Gastrocnemius medialis (tissue), 4 donors: ENCODE data around the gene CDH4. TPM values are rescaled to one million over a fixed set of nuclear protein-coding genes. Genes with fewer than 3 reads are reported as not detected.

ENCODE experiments used
- ATAC-seq, 2 donors: fragments of 150-250 bp; one replicate each; pipeline ENCODE4 v1.9.1; 2016
- DNase-seq, 2 donors: peaks; one replicate each; pipeline ENCODE4 v3.0.0-alpha.2; 2019
- H3K27ac ChIP-seq, 4 donors: fragments of 200-600 bp; sonication (generic); 1 replicate in 1 of 4; 2 replicates in 3 of 4; pipeline ENCODE4 v1.5.1; 2016 to 2018; ENCODE audit warnings: mild to moderate bottlenecking in 2 of 4, moderate library complexity in 1 of 4
- H3K27me3 ChIP-seq, 3 donors: fragments of 200-600 bp; sonication (generic) in 2 of 3; 1 replicate in 1 of 3; 2 replicates in 2 of 3; pipeline versions ENCODE4 v1.5.1 to v1.6.0; 2016 to 2019; ENCODE audit warnings: mild to moderate bottlenecking in 1 of 3, moderate library complexity in 1 of 3
- H3K36me3 ChIP-seq, 2 donors: fragments of 200-600 bp; sonication (generic) in 1 of 2; one replicate each; pipeline ENCODE4 v1.5.1; 2017 to 2018
- H3K4me1 ChIP-seq, 2 donors: fragments of 200-600 bp; sonication (generic) in 1 of 2; one replicate each; pipeline ENCODE4 v1.5.1; 2016 to 2017; ENCODE audit warnings: mild to moderate bottlenecking in 2 of 2
- H3K4me3 ChIP-seq, 4 donors: fragments of 200-600 bp; sonication (generic) in 3 of 4; 1 replicate in 1 of 4; 2 replicates in 3 of 4; pipeline ENCODE4 v1.5.1; 2016 to 2019; ENCODE audit warnings: mild to moderate bottlenecking in 2 of 4
- H3K9me3 ChIP-seq, 3 donors: fragments of 200-600 bp; sonication (generic) in 2 of 3; 1 replicate in 1 of 3; 2 replicates in 2 of 3; pipeline ENCODE4 v1.5.1; 2016 to 2019
- POLR2A ChIP-seq, 2 donors: fragments of 450-650 bp; IDR thresholded peaks; one replicate each; pipeline ENCODE4 v1.6.1; 2017; ENCODE audit warnings: antibody characterized with exemption in 2 of 2, mild to moderate bottlenecking in 2 of 2, moderate library complexity in 2 of 2
- in situ Hi-C, 4 donors: fragments of 200-750 bp; cut with MboI; loops; one replicate each; pipeline versions ENCODE4 v1.15.0 to v1.8.0; 2017; ENCODE audit warnings: low sequenced_read_pairs in 4 of 4
- intact Hi-C: fragments of 100-400 bp; cut with DNase I; formaldehyde crosslinking; loops from one replicate; pipeline ENCODE4 v1.15.1; 2023; ENCODE audit warnings: low total_unique reads
- total RNA-seq, 4 donors: library from RNA; depleted of rRNA; stranded (reverse); fragments of >200 nt; gene quantifications; one replicate each; pipeline versions ENCODE4 v1.1.0 to v1.2.3, GENCODE V29; 2016
- TF ChIP-seq, protein P1 (sequence below), 5 experiments: fragments of 450-650 bp in 3 of 5; fragments of 200-600 bp in 2 of 5; sonication (generic) in 2 of 5; IDR thresholded peaks in 4 of 5; conservative IDR thresholded peaks in 1 of 5; 1 replicate in 4 of 5; 2 replicates in 1 of 5; pipeline ENCODE4 v1.5.1; 2016 to 2019; ENCODE audit warnings: antibody characterized with exemption in 5 of 5, mild to moderate bottlenecking in 3 of 5, moderate library complexity in 3 of 5

CDH4 gene
- total RNA-seq, 4 donors from 2014 or later: 0.38 to 1.2 (median 0.86) TPM

DNA sequence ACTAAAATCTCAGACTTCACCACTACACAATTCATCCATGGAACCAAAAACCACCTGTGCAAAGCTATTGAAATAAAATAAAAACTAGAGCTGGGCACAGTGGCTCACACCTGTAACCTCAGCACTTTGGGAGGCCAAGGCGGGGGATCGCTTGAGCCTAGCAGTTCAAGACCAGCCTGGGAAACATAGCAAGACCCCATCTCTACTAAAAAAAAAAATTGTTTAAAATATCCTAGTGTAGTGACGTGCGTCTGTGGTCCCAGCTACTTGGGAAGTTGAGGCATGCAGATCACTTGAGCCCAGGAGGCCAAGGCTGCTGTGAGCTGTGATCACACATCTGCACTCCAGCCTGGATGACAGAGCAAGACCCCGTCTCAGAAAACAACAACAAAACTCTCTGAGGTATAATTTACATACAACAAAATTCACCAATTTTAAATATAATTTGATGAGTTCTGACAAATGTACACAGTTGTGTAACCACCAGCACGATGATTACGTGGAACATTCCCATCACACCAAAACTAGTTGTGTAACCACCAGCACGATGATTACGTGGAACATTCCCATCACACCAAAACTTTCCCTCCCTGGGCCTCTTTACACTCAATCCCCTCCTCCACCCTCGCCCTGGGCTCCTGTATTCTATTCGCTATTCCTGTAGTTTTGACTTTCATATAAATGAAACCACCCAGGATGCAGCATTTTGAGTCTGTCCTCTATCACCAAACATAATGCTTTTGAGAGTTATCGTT lies 706.1 kb downstream of the CDH4 start:
- peak in 1 of 2 donors; percentile 2 for DNase-seq
- in situ Hi-C loops: no loop called here
- TF ChIP-seq POLR2A (IDR thresholded peaks at IDR 0.05): no peak
- TF ChIP-seq, protein P1, sequence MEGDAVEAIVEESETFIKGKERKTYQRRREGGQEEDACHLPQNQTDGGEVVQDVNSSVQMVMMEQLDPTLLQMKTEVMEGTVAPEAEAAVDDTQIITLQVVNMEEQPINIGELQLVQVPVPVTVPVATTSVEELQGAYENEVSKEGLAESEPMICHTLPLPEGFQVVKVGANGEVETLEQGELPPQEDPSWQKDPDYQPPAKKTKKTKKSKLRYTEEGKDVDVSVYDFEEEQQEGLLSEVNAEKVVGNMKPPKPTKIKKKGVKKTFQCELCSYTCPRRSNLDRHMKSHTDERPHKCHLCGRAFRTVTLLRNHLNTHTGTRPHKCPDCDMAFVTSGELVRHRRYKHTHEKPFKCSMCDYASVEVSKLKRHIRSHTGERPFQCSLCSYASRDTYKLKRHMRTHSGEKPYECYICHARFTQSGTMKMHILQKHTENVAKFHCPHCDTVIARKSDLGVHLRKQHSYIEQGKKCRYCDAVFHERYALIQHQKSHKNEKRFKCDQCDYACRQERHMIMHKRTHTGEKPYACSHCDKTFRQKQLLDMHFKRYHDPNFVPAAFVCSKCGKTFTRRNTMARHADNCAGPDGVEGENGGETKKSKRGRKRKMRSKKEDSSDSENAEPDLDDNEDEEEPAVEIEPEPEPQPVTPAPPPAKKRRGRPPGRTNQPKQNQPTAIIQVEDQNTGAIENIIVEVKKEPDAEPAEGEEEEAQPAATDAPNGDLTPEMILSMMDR (IDR thresholded peaks at IDR 0.05 in 4 of 5, conservative IDR thresholded peaks at IDR 0.05 in 1 of 5): no peak

DNA sequence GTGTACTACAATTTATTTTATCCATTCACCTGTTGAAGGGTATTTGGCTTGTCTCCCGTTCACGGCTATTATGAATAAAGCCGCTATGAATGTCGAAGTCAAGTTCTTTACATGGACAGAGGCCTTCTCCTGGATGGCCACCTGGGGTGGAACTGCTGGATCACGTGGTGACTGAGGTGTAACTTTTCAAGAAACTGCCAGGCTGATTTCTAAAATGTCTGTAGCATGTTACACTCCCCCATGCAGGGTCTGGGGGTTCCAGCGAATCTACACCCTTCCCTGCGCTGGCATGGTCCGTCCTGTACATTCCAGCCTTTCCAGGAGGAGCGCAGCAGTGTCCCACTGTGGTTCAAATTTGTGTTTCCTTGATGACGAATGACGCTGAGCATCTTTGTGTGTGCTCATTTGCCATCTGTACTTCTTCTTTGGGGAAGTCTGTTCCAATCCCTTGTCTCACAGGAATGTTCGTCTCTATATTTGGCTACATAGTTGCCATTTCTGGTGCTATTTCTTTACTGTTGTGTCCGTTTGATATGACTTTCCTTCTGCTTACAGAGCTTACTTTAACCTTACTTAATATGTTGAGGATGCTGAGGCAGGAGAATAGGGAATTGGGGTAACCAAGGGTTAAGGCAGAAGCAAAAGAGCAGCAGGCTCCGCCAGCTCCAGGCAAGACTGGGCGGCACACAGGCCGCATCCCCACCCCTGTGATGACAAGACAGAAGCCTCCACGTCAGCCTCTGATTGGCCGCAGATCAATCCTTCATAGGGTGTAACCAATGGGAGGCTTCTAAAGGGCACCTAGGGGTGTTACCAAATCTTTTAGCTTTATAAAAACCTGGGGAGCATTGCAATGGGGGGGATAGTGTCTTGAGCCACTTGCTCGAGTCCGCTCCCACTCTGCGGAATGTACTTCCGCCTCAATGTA lies 707.0 kb downstream of the CDH4 start:
- H3K4me1 ChIP-seq: no peaks in the 10 kb centered on the region
- H3K27me3 ChIP-seq: no peaks in the 10 kb centered on the region
- TF ChIP-seq, protein P1 (IDR thresholded peaks at IDR 0.05 in 4 of 5, conservative IDR thresholded peaks at IDR 0.05 in 1 of 5): no peak
- no peak for TF ChIP-seq POLR2A (IDR thresholded peaks at IDR 0.05)
- intact Hi-C loops: no loop called here
- no peak overlapping the region for H3K27ac ChIP-seq
- in situ Hi-C loops: no loop called here
- no peak overlapping the region for H3K4me3 ChIP-seq
- no peak for ATAC-seq
- no peaks in the 10 kb centered on the region for H3K36me3 ChIP-seq
- peak in 1 of 2 donors; percentile 5 for DNase-seq
- no peaks in the 10 kb centered on the region for H3K9me3 ChIP-seq

More for the DNA sequence above, 706.1 kb downstream of the CDH4 start:
- ATAC-seq: no peak
- Histone ChIP-seq H3K27me3 (no peaks in the 10 kb centered on the region), H3K9me3 (no peaks in the 10 kb centered on the region), H3K4me3 (no peak overlapping the region), H3K27ac (no peak overlapping the region), H3K36me3 (no peaks in the 10 kb centered on the region), H3K4me1 (no peaks in the 10 kb centered on the region)
- intact Hi-C loops: no loop called here

DNA sequence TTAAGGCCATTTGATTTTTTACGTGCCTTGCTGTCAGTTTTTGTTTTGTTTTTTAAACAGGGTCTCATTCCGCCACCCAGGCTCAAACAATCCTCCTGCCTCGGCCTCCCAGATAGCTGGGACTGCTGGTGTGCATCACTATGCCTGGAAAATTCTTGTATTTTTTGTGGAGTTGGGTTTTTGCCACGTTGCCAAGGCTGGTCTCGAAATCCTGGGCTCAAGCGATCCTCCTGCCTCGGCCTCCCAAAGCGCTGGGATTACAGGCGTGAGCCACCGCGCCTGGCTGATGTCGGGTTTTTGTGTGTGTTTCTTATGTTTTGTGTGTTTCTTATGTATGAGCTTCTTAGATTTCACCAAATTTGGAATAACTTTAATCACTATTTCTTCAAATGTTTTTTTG lies 708.8 kb downstream of the CDH4 start:
- ATAC-seq (no peak), DNase-seq (peak in 1 of 2 donors; percentile 2)
- Histone ChIP-seq H3K36me3 (no peaks in the 10 kb centered on the region), H3K27ac (no peak overlapping the region), H3K4me1 (no peaks in the 10 kb centered on the region), H3K4me3 (no peak overlapping the region), H3K27me3 (peaks cover 10 to 13% (median 12%) of the 10 kb centered on the region in 3 donors), H3K9me3 (no peaks in the 10 kb centered on the region)
- TF ChIP-seq POLR2A (IDR thresholded peaks at IDR 0.05): no peak
- TF ChIP-seq, protein P1 (IDR thresholded peaks at IDR 0.05 in 4 of 5, conservative IDR thresholded peaks at IDR 0.05 in 1 of 5): no peak
- intact Hi-C loops (no loop called here), in situ Hi-C loops (no loop called here)

DNA sequence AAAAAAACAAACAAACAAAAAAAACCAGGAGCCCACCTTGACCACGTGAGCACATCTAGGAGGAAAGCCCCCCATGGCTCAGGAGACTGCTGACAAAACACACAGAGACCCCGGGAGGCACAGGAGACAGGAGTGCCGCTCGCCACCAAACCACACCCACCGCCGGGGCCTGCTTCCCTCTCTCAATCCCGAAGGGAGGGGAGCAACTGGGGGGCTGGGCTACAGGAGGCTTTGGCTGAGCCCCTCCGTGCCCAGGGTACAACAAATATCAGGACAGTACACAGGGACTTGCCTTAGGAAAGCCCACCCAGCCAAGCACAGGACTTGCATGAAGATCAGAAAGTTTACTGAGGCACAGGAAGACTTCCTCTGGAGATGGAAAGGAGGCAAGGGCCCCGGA lies 711.1 kb downstream of the CDH4 start:
- TF ChIP-seq POLR2A (IDR thresholded peaks at IDR 0.05): no peak
- TF ChIP-seq, protein P1 (IDR thresholded peaks at IDR 0.05 in 4 of 5, conservative IDR thresholded peaks at IDR 0.05 in 1 of 5): no peak
- Histone ChIP-seq H3K36me3 (no peaks in the 10 kb centered on the region), H3K27me3 (peaks cover 10 to 19% (median 15%) of the 10 kb centered on the region in 3 donors), H3K9me3 (no peaks in the 10 kb centered on the region), H3K27ac (no peak overlapping the region), H3K4me3 (no peak overlapping the region), H3K4me1 (no peaks in the 10 kb centered on the region)
- no peak for ATAC-seq
- in situ Hi-C loops (no loop called here), intact Hi-C loops (no loop called here)
- peak in 1 of 2 donors; percentile 6 for DNase-seq
